ENCODE results near the gene TRMT2B.
"Not testable (repeated sequence)": the region's sequence is repeated elsewhere in the genome, so short reads cannot be mapped to it uniquely, and the experiment has no call there.

Gene TRMT2B

GRCh38 chrX:101051549-101052302, at the start of gene TRMT2B:
Gene TRMT2B, minus strand, starts transcription at chrX:101052111. Its CDS starts 9,822 bp downstream, at chrX:101042289.
- DNase-seq (ENCODE audit: low read depth) = peak; percentile 68

- peak; percentile 80 for DNase-seq (ENCODE audit: low read depth)
These were observed 45.9 kb upstream of the TRMT2B start, which contains the start of gene CENPI for GRCh38 chrX:101097546-101098453. Gene CENPI, plus strand, starts transcription at chrX:101098204. Its CDS starts 2,867 bp downstream, at chrX:101101071.

GRCh38 chrX:101091817-101092216, 39.9 kb upstream of the TRMT2B start:
- no peak for DNase-seq (ENCODE audit: low read depth)

GRCh38 chrX:101081231-101081630, 29.3 kb upstream of the TRMT2B start:
- DNase-seq (ENCODE audit: low read depth) = no peak

GRCh38 chrX:101080326-101081124, 28.6 kb upstream of the TRMT2B start:
- no peak for DNase-seq (ENCODE audit: low read depth)

- DNase-seq (ENCODE audit: low read depth) = no peak
These were observed 27.9 kb upstream of the TRMT2B start for GRCh38 chrX:101079736-101080270.

- no peak for DNase-seq (ENCODE audit: low read depth)
These were observed 27.0 kb upstream of the TRMT2B start, which contains the start of gene TMEM35A for GRCh38 chrX:101078716-101079598. Gene TMEM35A, plus strand, starts transcription at chrX:101078879. Its CDS starts 124 bp downstream, at chrX:101079003.

- DNase-seq (ENCODE audit: low read depth) = no peak
These were observed 19.7 kb upstream of the TRMT2B start for GRCh38 chrX:101071582-101071981.

GRCh38 chrX:101062176-101062575, 10.3 kb upstream of the TRMT2B start:
- no peak for DNase-seq (ENCODE audit: low read depth)

- no peak for DNase-seq (ENCODE audit: low read depth)
These were observed 5.3 kb upstream of the TRMT2B start for GRCh38 chrX:101057093-101057714.

GRCh38 chrX:101056551-101056950, 4.6 kb upstream of the TRMT2B start:
- not testable (repeated sequence) for DNase-seq (ENCODE audit: low read depth)

- DNase-seq (ENCODE audit: low read depth) = no peak
These were observed 760 bp downstream of the TRMT2B start for GRCh38 chrX:101051153-101051548.

GRCh38 chrX:101040197-101040596, 11.7 kb downstream of the TRMT2B start:
- no peak for DNase-seq (ENCODE audit: low read depth)

GRCh38 chrX:101037231-101037630, 14.7 kb downstream of the TRMT2B start:
- DNase-seq (ENCODE audit: low read depth) = no peak

- no peak for DNase-seq (ENCODE audit: low read depth)
These were observed 22.2 kb downstream of the TRMT2B start for GRCh38 chrX:101029665-101030064.

GRCh38 chrX:101028562-101028961, 23.3 kb downstream of the TRMT2B start:
- DNase-seq (ENCODE audit: low read depth) = no peak

- DNase-seq (ENCODE audit: low read depth) = no peak
These were observed 26.8 kb downstream of the TRMT2B start for GRCh38 chrX:101025126-101025525.

- no peak for DNase-seq (ENCODE audit: low read depth)
These were observed 29.9 kb downstream of the TRMT2B start for GRCh38 chrX:101022020-101022419.

- not testable (repeated sequence) for DNase-seq (ENCODE audit: low read depth)
These were observed 39.9 kb downstream of the TRMT2B start for GRCh38 chrX:101012031-101012430.

GRCh38 chrX:101009090-101009489, 42.8 kb downstream of the TRMT2B start:
- DNase-seq (ENCODE audit: low read depth) = no peak
